CD4-positive, alpha-beta memory T cell (primary cell): ENCODE measurements around the gene USP14. TPM values are rescaled to one million over a fixed set of nuclear protein-coding genes. Genes with fewer than 3 reads are reported as not detected.

Experiments used
- microRNA-seq: library from miRNA; unstranded; fragments of <30 nt; microRNA quantifications from one replicate; pipeline ENCODE4 v1.2.0, GENCODE V29; 2021; ENCODE audit warnings: borderline replicate concordance, borderline number of aligned reads, borderline microRNAs expressed, mixed read lengths
- polyA plus RNA-seq, 2 donors: library from polyadenylated mRNA; unstranded; fragments of 300-500 nt; fragmentation: Illumina TruSeq; gene quantifications; one replicate each; pipeline ENCODE4 v1.2.3, GENCODE V29; 2021
- total RNA-seq, 2 experiments: library from RNA; stranded (reverse); gene quantifications; one replicate each; pipeline ENCODE4 v1.2.3, GENCODE V29; 2021

Gene USP14
- total and polyA plus RNA-seq, 4 experiments from 2014 or later, result 33.3 to 55.9 (median 43.1) TPM

Small RNA genes within 50 kb of the gene (microRNA-seq; reads per million reads assigned to microRNA genes)
- gene MIR8078, result not detected

Other genes with a start within 250 kb of the USP14 start
- not detected for gene TUBB8B, start 108.9 kb upstream of the USP14 start, total RNA-seq
- not detected for gene TUBB8B, start 108.9 kb upstream of the USP14 start, polyA plus RNA-seq
- 10 to 100 TPM; 65.9 to 69.9 TPM for gene THOC1, start 109.5 kb downstream of the USP14 start, total RNA-seq
- 10 to 100 TPM; 15.2 to 19.0 TPM for gene THOC1, start 109.5 kb downstream of the USP14 start, polyA plus RNA-seq